Measurements from ENCODE around the gene OSM.

Gene OSM

GRCh38 chr22:30297276-30297990 is 30.8 kb upstream of the OSM start:
- no peak for DNase-seq

DNA sequence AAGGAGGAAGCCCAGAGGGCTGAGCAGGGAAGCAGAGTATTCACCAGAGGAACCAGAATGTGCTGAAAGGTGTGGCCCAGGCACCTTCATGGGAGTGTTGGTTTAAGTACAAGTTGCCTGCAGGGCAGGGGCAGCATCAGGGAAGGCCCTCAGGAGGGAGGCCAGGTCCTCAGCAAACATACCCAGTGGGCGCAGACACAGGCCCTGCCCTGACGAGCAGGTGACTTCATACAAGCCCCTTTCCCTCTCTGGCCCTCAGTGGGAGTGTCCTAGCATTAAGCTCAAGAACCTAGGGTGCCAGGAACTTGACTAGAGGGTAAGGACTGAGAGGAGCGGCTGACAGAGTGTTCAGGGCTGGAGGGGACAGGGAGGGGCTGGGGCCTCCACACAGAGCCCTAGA is 30.2 kb upstream of the OSM start:
- no peak for DNase-seq

- no peak for DNase-seq
Observed at GRCh38 chr22:30296324-30296723, 29.7 kb upstream of the OSM start.

DNA sequence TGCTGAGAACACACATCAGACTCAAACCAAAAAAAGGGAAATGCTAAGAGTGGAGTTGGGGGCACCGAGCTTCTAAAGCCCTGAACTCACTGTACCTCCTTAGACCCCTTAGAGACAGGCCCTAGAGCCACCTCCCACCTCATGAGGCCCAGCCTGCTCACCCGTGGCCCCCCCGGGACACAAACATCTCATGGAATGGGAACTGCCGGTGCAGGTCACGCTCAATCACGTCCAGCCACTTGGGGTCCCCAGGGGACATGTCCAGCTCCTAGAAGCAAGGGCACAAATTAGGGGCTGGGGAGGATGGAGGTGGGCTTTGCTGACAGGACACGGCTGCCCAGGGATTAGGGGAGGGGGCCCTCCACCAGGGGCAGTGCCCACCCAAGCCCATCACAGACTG is 28.9 kb upstream of the OSM start:
- no peak for DNase-seq

- DNase-seq, result no peak
Observed at GRCh38 chr22:30294830-30295229, 28.2 kb upstream of the OSM start.

- DNase-seq, result no peak
Observed at GRCh38 chr22:30294066-30294465, 27.4 kb upstream of the OSM start.

GRCh38 chr22:30293026-30293425 is 26.4 kb upstream of the OSM start:
- DNase-seq, result no peak

DNA sequence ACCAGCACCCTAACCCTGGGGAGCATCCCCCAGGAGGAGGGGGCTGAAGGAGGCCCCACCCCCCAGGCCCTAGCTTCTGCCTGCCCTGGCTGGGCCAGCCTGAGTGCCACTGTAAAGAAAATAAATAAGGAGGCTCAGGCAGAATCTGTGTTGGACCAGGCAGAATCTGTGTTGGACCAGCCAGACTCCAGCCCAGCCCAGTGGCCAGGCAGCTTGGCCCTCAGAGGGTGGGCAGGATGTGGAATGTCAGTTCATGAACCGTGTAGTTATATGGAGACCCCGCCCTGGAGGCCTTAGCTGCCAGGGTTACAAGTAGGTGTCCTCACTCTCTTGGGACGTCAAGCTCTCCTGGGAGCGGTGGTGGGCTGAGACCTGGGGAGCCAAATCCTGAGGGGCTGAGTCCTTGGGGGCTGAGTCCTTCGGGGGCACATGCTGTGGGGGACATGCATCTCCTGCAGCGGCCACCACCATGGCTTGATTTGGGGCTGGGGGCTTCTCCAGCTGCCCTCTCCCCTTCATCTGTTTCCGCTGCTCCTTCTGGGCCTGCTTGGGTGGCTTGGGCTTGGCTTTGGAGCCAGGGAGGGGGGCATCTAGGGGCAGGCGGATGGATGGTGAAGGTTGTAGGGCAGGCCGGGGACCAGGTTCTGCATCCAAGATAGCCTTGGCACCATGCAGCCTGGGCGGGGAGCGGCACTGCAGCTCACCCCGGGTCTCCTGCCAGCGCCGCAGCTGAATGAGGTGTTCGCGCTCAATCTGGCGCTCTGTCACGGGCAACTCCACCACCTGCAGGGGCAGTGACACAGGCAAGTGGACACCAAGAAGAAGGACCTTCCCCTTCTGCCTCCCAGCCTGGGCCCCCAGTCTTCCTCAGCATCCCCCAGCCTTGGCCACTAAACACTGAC is 25.7 kb upstream of the OSM start:
- no peak for DNase-seq

- no peak for DNase-seq
Observed at GRCh38 chr22:30291058-30291892, 24.6 kb upstream of the OSM start.

- DNase-seq, result no peak
Observed at GRCh38 chr22:30290342-30291057, 23.8 kb upstream of the OSM start.

- DNase-seq, result no peak
Observed at GRCh38 chr22:30289980-30290313, 23.3 kb upstream of the OSM start.

- DNase-seq, result peak; percentile 89 to 92
Observed at GRCh38 chr22:30289141-30289979, 22.7 kb upstream of the OSM start, which contains the start of gene CASTOR1. Gene CASTOR1, minus strand, starts transcription at chr22:30289505. Its CDS starts 8 bp downstream, at chr22:30289497.

GRCh38 chr22:30288419-30289140 is 21.9 kb upstream of the OSM start:
- DNase-seq, result no peak

- peak; percentile 15 to 34 for DNase-seq
Observed at GRCh38 chr22:30287648-30288418, 21.2 kb upstream of the OSM start.

DNA sequence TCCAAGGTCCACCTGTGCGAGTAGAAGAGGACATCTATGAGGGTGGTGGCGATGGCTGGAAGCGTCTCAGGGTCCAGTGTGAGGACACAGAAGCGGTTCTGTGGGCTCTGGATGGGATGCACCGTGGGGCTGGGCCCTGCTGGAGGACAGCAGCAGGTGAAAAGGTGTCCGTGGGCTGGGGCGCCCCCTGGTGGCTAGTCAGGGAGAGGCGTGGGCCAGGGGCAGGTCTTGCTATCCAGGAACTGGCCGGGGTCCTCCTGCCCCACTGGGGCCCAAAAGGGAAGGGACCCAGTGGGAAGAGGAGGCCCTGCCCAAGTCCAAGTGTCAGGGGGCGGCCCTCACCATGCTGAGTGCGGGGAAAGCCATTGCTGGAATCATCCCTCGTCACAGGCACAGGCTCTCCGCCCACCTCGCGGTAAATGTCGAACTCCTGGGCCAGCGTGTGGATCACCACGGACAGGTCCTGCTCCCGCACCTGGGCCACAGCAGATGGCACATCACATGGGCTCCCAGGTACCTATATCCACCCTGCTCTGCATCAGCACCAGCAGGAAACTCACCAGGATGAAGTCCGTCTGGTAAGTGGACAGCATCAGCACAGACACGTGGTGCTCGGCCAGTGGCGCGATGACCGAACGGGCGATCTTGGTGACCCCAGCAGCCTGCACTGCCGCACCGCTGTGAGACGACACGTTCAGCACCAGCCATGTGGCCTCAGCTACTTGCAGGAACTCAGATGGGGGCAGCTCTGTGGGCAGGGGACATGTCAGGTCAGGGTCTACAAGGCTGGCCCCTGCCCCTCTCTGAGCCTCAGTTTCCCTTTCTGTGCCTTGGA is 20.4 kb upstream of the OSM start:
- DNase-seq, result peak; percentile 9 to 43

DNA sequence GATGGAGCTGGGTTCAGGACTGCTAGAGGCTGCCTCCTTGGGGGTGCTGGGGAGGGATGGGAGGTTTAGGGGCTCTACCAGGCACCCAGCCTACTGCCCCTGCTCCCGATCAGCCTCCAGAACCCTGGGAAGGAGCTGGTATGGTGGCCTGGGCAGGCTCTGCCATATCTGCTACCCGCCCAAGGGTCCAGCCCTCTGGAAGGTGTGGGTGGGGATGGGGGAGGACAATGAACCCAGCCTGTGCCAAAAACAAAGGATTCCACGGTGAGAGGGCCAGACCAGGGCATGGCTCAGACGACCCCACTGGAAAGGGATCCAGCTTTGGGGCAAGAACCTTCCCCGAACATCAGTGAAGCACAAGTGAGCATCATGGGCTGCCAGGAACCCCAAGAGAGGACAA is 19.7 kb upstream of the OSM start:
- no peak for DNase-seq

DNA sequence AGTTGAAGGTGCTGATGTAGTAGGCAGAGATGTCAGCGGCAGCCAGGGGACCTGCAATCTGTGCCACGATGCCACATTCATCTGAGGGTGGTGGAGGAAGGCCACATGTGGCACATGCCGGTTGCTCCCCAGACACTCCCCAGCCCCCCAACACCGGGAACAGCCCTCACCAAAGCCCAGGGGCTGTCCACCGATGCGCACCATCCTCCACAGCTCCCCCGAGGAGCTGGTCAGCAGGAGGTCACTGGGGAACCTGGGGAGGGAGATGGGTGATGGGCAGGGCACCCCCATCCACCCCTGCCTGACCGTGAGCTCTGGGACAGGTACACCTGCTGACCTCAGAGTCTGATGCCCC is 19.2 kb upstream of the OSM start:
- no peak for DNase-seq

DNA sequence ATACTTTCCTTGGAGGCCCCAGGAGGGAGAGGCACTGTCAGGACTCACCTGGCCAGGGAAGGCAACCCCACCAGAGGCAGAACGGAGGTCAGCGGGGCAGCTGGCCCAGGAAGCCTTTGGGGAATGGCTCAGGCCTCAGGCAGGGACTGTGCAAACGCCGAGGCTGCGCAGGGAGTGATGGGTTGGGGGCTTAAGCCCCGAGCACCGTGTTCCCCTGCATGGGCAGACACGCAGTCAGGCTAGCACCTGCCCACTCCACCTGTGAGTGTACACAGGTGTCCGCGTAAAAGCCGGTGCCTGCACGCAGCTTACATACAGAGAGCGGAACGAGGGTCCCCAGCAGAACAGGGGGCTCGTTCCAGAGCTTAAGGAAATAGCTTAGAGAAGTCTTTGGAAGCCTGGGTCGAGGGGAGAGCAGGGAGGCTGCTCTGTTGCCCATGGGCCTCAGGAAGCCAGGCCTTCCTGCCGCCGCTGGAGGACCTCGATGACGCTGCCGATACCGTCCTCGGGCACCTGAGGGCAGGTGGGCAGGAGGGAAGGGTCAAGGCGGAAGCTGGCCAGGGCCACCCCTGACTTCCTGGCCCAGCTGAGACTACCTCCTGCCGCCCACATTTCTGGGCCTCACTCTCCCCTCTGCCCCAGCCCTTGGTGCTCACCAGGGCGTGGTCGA is 18.7 kb upstream of the OSM start:
- DNase-seq, result no peak

- no peak for DNase-seq
Observed at GRCh38 chr22:30284666-30285065, 18.0 kb upstream of the OSM start.
